HEK293 (cell line): Measurements from ENCODE around the gene PLEKHG5.

Source experiments
- MZF1 ChIP-seq: fragments of 450-650 bp; formaldehyde crosslinking; IDR thresholded peaks from 2 replicates; pipeline ENCODE4 v1.5.1; 2017; ENCODE audit warnings: missing biosample characterization, missing genetic modification characterization, borderline replicate concordance
- ZBTB20 ChIP-seq: fragments of 450-650 bp; formaldehyde crosslinking; IDR thresholded peaks from 2 replicates; pipeline ENCODE4 v1.5.1; 2016; ENCODE audit warnings: missing biosample characterization, missing genetic modification characterization
- ZNF2 ChIP-seq: fragments of 450-650 bp; formaldehyde crosslinking; IDR thresholded peaks from 2 replicates; pipeline ENCODE4 v1.5.1; 2016; ENCODE audit warnings: missing biosample characterization, missing genetic modification characterization
- ZNF223 ChIP-seq: fragments of 450-650 bp; formaldehyde crosslinking; IDR thresholded peaks from 2 replicates; pipeline ENCODE4 v1.5.1; 2016; ENCODE audit warnings: missing biosample characterization, missing genetic modification characterization
- ZNF311 ChIP-seq: fragments of 450-650 bp; formaldehyde crosslinking; IDR thresholded peaks from 2 replicates; pipeline ENCODE4 v1.5.1; 2017; ENCODE audit warnings: missing biosample characterization, missing genetic modification characterization, borderline replicate concordance
- ZNF350 ChIP-seq: fragments of 450-650 bp; formaldehyde crosslinking; IDR thresholded peaks from 2 replicates; pipeline ENCODE4 v1.5.0; 2017; ENCODE audit warnings: missing biosample characterization, mild to moderate bottlenecking, missing genetic modification characterization
- ZNF561 ChIP-seq: fragments of 450-650 bp; IDR thresholded peaks from 2 replicates; pipeline ENCODE4 v1.5.1; 2018; ENCODE audit warnings: missing biosample characterization, missing genetic modification characterization, borderline replicate concordance
- ZNF621 ChIP-seq: fragments of 450-650 bp; formaldehyde crosslinking; IDR thresholded peaks from 2 replicates; pipeline ENCODE4 v1.5.1; 2017; ENCODE audit warnings: missing biosample characterization, missing genetic modification characterization
- ZNF777 ChIP-seq: fragments of 450-650 bp; formaldehyde crosslinking; IDR thresholded peaks from 2 replicates; pipeline ENCODE4 v1.5.1; 2017; ENCODE audit warnings: missing biosample characterization, missing genetic modification characterization, borderline replicate concordance
- ZSCAN16 ChIP-seq: fragments of 450-650 bp; formaldehyde crosslinking; IDR thresholded peaks from 2 replicates; pipeline ENCODE4 v1.5.1; 2016; ENCODE audit warnings: missing biosample characterization, missing genetic modification characterization
- TF ChIP-seq, protein P1 (sequence below): fragments of 450-650 bp; formaldehyde crosslinking; IDR thresholded peaks from 2 replicates; pipeline ENCODE4 v1.5.1; 2016; ENCODE audit warnings: missing biosample characterization, missing genetic modification characterization
- TF ChIP-seq, protein P2 (sequence below): fragments of 450-650 bp; formaldehyde crosslinking; IDR thresholded peaks from 2 replicates; pipeline ENCODE4 v1.5.1; 2016; ENCODE audit warnings: missing biosample characterization, missing genetic modification characterization
- TF ChIP-seq, protein P3 (sequence below): fragments of 450-650 bp; formaldehyde crosslinking; IDR thresholded peaks from 2 replicates; pipeline ENCODE4 v1.5.1; 2017; ENCODE audit warnings: missing biosample characterization, missing genetic modification characterization
- TF ChIP-seq, protein P4 (sequence below): fragments of 450-650 bp; formaldehyde crosslinking; IDR thresholded peaks from 2 replicates; pipeline ENCODE4 v1.5.1; 2016; ENCODE audit warnings: missing biosample characterization, missing genetic modification characterization
- TF ChIP-seq, protein P5 (sequence below): fragments of 450-650 bp; IDR thresholded peaks from 2 replicates; pipeline ENCODE4 v1.5.1; 2018; ENCODE audit warnings: missing biosample characterization, mild to moderate bottlenecking, missing genetic modification characterization
- TF ChIP-seq, protein P6 (sequence below): fragments of 450-650 bp; formaldehyde crosslinking; IDR thresholded peaks from 2 replicates; pipeline ENCODE4 v1.5.1; 2016; ENCODE audit warnings: missing biosample characterization, missing genetic modification characterization
- TF ChIP-seq, protein P7 (sequence below): fragments of 450-650 bp; formaldehyde crosslinking; IDR thresholded peaks from 2 replicates; pipeline ENCODE4 v1.5.1; 2017; ENCODE audit warnings: missing biosample characterization, missing genetic modification characterization

PLEKHG5 gene

DNA sequence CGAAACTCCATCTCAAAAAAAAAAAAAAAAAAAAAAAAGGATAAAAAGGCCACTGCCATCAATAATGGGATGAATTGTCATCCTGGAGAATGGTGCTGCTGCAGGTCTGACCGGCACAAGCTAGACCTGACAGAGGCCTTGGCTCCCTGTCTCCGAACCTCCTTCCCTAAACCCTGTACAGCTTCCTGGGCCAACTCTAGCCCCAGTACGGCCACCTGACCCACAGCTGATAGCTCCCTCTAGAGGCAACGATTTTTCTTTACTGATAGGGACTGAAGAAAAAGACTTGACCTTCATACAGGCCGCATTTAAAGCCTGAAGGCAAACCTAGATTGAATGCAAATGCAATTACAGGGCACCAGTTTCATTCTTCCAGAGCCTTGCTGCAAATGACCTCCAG is 32.1 kb upstream of the PLEKHG5 start (continued):
- TF ChIP-seq, protein P1, sequence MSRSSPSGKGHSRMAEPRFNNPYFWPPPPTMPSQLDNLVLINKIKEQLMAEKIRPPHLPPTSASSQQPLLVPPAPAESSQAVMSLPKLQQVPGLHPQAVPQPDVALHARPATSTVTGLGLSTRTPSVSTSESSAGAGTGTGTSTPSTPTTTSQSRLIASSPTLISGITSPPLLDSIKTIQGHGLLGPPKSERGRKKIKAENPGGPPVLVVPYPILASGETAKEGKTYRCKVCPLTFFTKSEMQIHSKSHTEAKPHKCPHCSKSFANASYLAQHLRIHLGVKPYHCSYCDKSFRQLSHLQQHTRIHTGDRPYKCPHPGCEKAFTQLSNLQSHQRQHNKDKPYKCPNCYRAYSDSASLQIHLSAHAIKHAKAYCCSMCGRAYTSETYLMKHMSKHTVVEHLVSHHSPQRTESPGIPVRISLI, result 0 out of 2 replicates have a peak, but pooled peaks have one; percentile 57
- TF ChIP-seq, protein P2, sequence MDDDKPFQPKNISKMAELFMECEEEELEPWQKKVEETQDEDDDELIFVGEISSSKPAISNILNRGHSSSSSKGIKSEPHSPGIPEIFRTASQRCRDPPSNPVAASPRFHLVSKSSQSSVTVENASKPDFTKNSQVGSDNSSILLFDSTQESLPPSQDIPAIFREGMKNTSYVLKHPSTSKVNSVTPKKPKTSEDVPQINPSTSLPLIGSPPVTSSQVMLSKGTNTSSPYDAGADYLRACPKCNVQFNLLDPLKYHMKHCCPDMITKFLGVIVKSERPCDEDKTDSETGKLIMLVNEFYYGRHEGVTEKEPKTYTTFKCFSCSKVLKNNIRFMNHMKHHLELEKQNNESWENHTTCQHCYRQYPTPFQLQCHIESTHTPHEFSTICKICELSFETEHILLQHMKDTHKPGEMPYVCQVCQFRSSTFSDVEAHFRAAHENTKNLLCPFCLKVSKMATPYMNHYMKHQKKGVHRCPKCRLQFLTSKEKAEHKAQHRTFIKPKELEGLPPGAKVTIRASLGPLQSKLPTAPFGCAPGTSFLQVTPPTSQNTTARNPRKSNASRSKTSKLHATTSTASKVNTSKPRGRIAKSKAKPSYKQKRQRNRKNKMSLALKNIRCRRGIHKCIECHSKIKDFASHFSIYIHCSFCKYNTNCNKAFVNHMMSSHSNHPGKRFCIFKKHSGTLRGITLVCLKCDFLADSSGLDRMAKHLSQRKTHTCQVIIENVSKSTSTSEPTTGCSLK (tag by site-specific recombination), result no peak
- TF ChIP-seq ZSCAN16 (tag by site-specific recombination) (no peak), ZNF2 (tag by site-specific recombination) (no peak), ZNF311 (tag by site-specific recombination) (no peak), ZNF777 (tag by site-specific recombination) (no peak), ZNF561 (tag by site-specific recombination) (peak; percentile 52; the same call in 1 of the 2 replicates), MZF1 (tag by site-specific recombination) (no peak), ZNF223 (tag by site-specific recombination) (no peak), ZBTB20 (tag by site-specific recombination) (peak; percentile 78), ZNF621 (tag by site-specific recombination) (no peak), ZNF350 (tag by site-specific recombination) (no peak)
- TF ChIP-seq, protein P3, sequence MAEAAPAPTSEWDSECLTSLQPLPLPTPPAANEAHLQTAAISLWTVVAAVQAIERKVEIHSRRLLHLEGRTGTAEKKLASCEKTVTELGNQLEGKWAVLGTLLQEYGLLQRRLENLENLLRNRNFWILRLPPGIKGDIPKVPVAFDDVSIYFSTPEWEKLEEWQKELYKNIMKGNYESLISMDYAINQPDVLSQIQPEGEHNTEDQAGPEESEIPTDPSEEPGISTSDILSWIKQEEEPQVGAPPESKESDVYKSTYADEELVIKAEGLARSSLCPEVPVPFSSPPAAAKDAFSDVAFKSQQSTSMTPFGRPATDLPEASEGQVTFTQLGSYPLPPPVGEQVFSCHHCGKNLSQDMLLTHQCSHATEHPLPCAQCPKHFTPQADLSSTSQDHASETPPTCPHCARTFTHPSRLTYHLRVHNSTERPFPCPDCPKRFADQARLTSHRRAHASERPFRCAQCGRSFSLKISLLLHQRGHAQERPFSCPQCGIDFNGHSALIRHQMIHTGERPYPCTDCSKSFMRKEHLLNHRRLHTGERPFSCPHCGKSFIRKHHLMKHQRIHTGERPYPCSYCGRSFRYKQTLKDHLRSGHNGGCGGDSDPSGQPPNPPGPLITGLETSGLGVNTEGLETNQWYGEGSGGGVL (tag by site-specific recombination), result no peak
- TF ChIP-seq, protein P4, sequence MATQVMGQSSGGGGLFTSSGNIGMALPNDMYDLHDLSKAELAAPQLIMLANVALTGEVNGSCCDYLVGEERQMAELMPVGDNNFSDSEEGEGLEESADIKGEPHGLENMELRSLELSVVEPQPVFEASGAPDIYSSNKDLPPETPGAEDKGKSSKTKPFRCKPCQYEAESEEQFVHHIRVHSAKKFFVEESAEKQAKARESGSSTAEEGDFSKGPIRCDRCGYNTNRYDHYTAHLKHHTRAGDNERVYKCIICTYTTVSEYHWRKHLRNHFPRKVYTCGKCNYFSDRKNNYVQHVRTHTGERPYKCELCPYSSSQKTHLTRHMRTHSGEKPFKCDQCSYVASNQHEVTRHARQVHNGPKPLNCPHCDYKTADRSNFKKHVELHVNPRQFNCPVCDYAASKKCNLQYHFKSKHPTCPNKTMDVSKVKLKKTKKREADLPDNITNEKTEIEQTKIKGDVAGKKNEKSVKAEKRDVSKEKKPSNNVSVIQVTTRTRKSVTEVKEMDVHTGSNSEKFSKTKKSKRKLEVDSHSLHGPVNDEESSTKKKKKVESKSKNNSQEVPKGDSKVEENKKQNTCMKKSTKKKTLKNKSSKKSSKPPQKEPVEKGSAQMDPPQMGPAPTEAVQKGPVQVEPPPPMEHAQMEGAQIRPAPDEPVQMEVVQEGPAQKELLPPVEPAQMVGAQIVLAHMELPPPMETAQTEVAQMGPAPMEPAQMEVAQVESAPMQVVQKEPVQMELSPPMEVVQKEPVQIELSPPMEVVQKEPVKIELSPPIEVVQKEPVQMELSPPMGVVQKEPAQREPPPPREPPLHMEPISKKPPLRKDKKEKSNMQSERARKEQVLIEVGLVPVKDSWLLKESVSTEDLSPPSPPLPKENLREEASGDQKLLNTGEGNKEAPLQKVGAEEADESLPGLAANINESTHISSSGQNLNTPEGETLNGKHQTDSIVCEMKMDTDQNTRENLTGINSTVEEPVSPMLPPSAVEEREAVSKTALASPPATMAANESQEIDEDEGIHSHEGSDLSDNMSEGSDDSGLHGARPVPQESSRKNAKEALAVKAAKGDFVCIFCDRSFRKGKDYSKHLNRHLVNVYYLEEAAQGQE (tag by site-specific recombination), result no peak
- TF ChIP-seq, protein P5, sequence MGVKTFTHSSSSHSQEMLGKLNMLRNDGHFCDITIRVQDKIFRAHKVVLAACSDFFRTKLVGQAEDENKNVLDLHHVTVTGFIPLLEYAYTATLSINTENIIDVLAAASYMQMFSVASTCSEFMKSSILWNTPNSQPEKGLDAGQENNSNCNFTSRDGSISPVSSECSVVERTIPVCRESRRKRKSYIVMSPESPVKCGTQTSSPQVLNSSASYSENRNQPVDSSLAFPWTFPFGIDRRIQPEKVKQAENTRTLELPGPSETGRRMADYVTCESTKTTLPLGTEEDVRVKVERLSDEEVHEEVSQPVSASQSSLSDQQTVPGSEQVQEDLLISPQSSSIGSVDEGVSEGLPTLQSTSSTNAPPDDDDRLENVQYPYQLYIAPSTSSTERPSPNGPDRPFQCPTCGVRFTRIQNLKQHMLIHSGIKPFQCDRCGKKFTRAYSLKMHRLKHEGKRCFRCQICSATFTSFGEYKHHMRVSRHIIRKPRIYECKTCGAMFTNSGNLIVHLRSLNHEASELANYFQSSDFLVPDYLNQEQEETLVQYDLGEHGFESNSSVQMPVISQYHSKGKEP (tag by site-specific recombination), result peak; percentile 62; the same call in 1 of the 2 replicates
- TF ChIP-seq, protein P6, sequence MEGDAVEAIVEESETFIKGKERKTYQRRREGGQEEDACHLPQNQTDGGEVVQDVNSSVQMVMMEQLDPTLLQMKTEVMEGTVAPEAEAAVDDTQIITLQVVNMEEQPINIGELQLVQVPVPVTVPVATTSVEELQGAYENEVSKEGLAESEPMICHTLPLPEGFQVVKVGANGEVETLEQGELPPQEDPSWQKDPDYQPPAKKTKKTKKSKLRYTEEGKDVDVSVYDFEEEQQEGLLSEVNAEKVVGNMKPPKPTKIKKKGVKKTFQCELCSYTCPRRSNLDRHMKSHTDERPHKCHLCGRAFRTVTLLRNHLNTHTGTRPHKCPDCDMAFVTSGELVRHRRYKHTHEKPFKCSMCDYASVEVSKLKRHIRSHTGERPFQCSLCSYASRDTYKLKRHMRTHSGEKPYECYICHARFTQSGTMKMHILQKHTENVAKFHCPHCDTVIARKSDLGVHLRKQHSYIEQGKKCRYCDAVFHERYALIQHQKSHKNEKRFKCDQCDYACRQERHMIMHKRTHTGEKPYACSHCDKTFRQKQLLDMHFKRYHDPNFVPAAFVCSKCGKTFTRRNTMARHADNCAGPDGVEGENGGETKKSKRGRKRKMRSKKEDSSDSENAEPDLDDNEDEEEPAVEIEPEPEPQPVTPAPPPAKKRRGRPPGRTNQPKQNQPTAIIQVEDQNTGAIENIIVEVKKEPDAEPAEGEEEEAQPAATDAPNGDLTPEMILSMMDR, result peak; percentile 44; the same call in 1 of the 2 replicates
- TF ChIP-seq, protein P7, sequence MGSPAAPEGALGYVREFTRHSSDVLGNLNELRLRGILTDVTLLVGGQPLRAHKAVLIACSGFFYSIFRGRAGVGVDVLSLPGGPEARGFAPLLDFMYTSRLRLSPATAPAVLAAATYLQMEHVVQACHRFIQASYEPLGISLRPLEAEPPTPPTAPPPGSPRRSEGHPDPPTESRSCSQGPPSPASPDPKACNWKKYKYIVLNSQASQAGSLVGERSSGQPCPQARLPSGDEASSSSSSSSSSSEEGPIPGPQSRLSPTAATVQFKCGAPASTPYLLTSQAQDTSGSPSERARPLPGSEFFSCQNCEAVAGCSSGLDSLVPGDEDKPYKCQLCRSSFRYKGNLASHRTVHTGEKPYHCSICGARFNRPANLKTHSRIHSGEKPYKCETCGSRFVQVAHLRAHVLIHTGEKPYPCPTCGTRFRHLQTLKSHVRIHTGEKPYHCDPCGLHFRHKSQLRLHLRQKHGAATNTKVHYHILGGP (tag by site-specific recombination), result no peak
